HepG2 (cell line): ENCODE measurements around the gene CCNO. TPM values are rescaled to one million over a fixed set of nuclear protein-coding genes. Genes with fewer than 3 reads are reported as not detected.

Source experiments
- ATAC-seq: fragments of 200-7000 bp; cut with Tn5 transposase; 3 replicates; pipeline ENCODE4 v1.9.1; 2020; ENCODE audit warnings: mild to moderate bottlenecking, moderate library complexity
- BruUV-seq: library from RNA; stranded (reverse); fragments of 400-500 nt; replicated peaks from 2 replicates; lab custom pipeline; 2021; lab: Mats Ljungman, UMichigan
- CTCF ChIA-PET: fragments of 300-600 bp; formaldehyde crosslinking; extraction: SDS; loops from one replicate; lab custom pipeline; 2021; ENCODE audit warnings: low total read pairs, inconsistent platforms, low intra/inter-chr PET ratio; lab: Yijun Ruan, JAX
- POLR2A ChIA-PET: fragments of 350-600 bp; sonication (Branson Sonifier 250); formaldehyde crosslinking; loops from one replicate; lab custom pipeline; 2020; ENCODE audit warnings: antibody characterized with exemption, inconsistent platforms; lab: Yijun Ruan, JAX
- DNase-seq: peaks from one replicate; pipeline ENCODE4 v3.0.0-alpha.2; 2015; ENCODE audit warnings: low spot score
- FAIRE-seq: peaks from 3 replicates; lab custom pipeline; 2011; peaks lifted over from hg19 to GRCh38; lab: Jason Lieb, UNC
- H2AFZ ChIP-seq: one replicate; pipeline ENCODE4 v1.6.1; 2011; ENCODE audit warnings: low read length, inconsistent platforms
- H3K27ac ChIP-seq: fragments of 300-600 bp; 3 replicates; pipeline ENCODE4 v1.8.0; 2011; ENCODE audit warnings: mixed run types, mild to moderate bottlenecking, mixed read lengths, low read length, inconsistent platforms; ENCODE audit not compliant: insufficient read depth; ENCODE audit errors: extremely low read length
- H3K27me3 ChIP-seq, 2 experiments: fragments of 200-600 bp in 1 of 2; 2 replicates in 1 of 2; 3 replicates in 1 of 2; pipeline versions ENCODE4 v1.6.0 to v1.8.0; 2011; ENCODE audit warnings: low read length in 2 of 2, mild to moderate bottlenecking in 2 of 2, moderate library complexity in 2 of 2, inconsistent platforms in 1 of 2; ENCODE audit not compliant: insufficient read depth in 2 of 2, control insufficient read depth in 1 of 2
- H3K36me3 ChIP-seq, 2 experiments: fragments of 200-600 bp in 1 of 2; replicated peaks in 1 of 2; 2 replicates in 1 of 2; 3 replicates in 1 of 2; pipeline versions ENCODE4 v1.5.1 to v1.8.0; 2011; ENCODE audit warnings: low read length in 2 of 2, inconsistent platforms in 1 of 2; ENCODE audit not compliant: insufficient read depth in 2 of 2, control insufficient read depth in 1 of 2
- H3K4me1 ChIP-seq: 2 replicates; pipeline ENCODE4 v1.5.1; 2012; ENCODE audit warnings: low read length, inconsistent platforms; ENCODE audit not compliant: insufficient read depth
- H3K4me2 ChIP-seq: 2 replicates; pipeline ENCODE4 v1.6.0; 2011; ENCODE audit warnings: low read depth, low read length, inconsistent platforms
- H3K4me3 ChIP-seq, 3 experiments: fragments of 200-600 bp in 1 of 3; sonication (generic), shearing (Covaris generic) in 1 of 3; replicated peaks in 1 of 3; 2 replicates each; pipeline ENCODE4 v1.5.1; 2011 to 2016; ENCODE audit warnings: low read length in 3 of 3, inconsistent platforms in 2 of 3, low read depth in 2 of 3, mild to moderate bottlenecking in 2 of 3, control low read depth in 1 of 3, mixed read lengths in 1 of 3; ENCODE audit not compliant: insufficient read depth in 1 of 3
- H3K79me2 ChIP-seq: one replicate; pipeline ENCODE4 v1.6.1; 2011; ENCODE audit warnings: low read length, inconsistent platforms; ENCODE audit not compliant: insufficient read depth
- H3K9ac ChIP-seq: 2 replicates; pipeline ENCODE4 v1.6.0; 2011; ENCODE audit warnings: mild to moderate bottlenecking, low read depth, low read length, inconsistent platforms; ENCODE audit not compliant: insufficient read depth
- H3K9me3 ChIP-seq: 2 replicates; pipeline ENCODE4 v1.5.1; 2012; ENCODE audit warnings: mild to moderate bottlenecking, low read length
- H4K20me1 ChIP-seq: 2 replicates; pipeline ENCODE4 v1.6.0; 2011; ENCODE audit warnings: inconsistent platforms, mild to moderate bottlenecking, low read length, moderate library complexity; ENCODE audit not compliant: insufficient read depth
- MTF1 ChIP-seq: sonication (generic); formaldehyde crosslinking; IDR thresholded peaks from 2 replicates; pipeline ENCODE4 v1.5.0; 2020; ENCODE audit warnings: missing genetic modification reagents
- RBFOX2 ChIP-seq: fragments of 200-400 bp; formaldehyde crosslinking; IDR thresholded peaks from 2 replicates; pipeline ENCODE4 v1.6.1; 2017; ENCODE audit warnings: low read depth, mild to moderate bottlenecking, low read length
- ZNF782 ChIP-seq: sonication (generic); formaldehyde crosslinking; IDR thresholded peaks from 2 replicates; pipeline ENCODE4 v1.4.0; 2020; ENCODE audit warnings: missing genetic modification reagents, mild to moderate bottlenecking, borderline replicate concordance
- WGBS: methylation state at CpG from one replicate; pipeline ENCODE4 v1.1.6; 2017; ENCODE audit warnings: low lambda C conversion rate; 5-methylcytosine and 5-hydroxymethylcytosine counted together
- in situ Hi-C: cut with HindIII; loops from 2 replicates; pipeline ENCODE4 v1.10.0; 2017; ENCODE audit warnings: low pct_unique_long_range_greater_than_20kb; ENCODE audit not compliant: extremely low pct_ligation_motif_present
- intact Hi-C: fragments of 100-400 bp; cut with micrococcal nuclease; formaldehyde crosslinking; loops from one replicate; pipeline ENCODE4 v1.10.0; 2022; ENCODE audit not compliant: unreplicated experiment
- polyA plus RNA-seq, 8 experiments: library from polyadenylated mRNA; depleted of rRNA in 3 of 8; stranded (reverse) in 7 of 8; unstranded in 1 of 8; fragments of >200 nt; fragmentation: Illumina TruSeq in 4 of 8; extraction: Trizol in 4 of 8; gene quantifications; 2 replicates each; pipeline versions ENCODE4 v1.2.1 to v1.2.3, GENCODE V29; 2011 to 2016; ENCODE audit warnings: low read depth in 4 of 8, missing spikeins in 1 of 8, mixed read lengths in 1 of 8; ENCODE audit not compliant: insufficient read depth in 1 of 8
- total RNA-seq, 5 experiments: library from RNA; depleted of rRNA; stranded (reverse); fragments of >200 nt; fragmentation: Illumina TruSeq; extraction: Trizol; gene quantifications; 2 replicates each; pipeline ENCODE4 v1.2.3, GENCODE V29; 2016; ENCODE audit warnings: low read depth in 1 of 5
- TF ChIP-seq, protein P1 (sequence below): sonication (generic); formaldehyde crosslinking; IDR thresholded peaks from 2 replicates; pipeline ENCODE4 v1.5.1; 2020; ENCODE audit warnings: missing genetic modification reagents, mild to moderate bottlenecking, borderline replicate concordance
- TF ChIP-seq, protein P2 (sequence below): sonication (generic); formaldehyde crosslinking; IDR thresholded peaks from 2 replicates; pipeline ENCODE4 v1.4.0; 2020; ENCODE audit warnings: missing genetic modification reagents, borderline replicate concordance

CCNO gene
- total and polyA plus RNA-seq, 2 of the 13 experiments (the other 11 are each of a cell fraction or from before 2014, with no cell fraction given), result 0.07 TPM; not detected in 1

DNA sequence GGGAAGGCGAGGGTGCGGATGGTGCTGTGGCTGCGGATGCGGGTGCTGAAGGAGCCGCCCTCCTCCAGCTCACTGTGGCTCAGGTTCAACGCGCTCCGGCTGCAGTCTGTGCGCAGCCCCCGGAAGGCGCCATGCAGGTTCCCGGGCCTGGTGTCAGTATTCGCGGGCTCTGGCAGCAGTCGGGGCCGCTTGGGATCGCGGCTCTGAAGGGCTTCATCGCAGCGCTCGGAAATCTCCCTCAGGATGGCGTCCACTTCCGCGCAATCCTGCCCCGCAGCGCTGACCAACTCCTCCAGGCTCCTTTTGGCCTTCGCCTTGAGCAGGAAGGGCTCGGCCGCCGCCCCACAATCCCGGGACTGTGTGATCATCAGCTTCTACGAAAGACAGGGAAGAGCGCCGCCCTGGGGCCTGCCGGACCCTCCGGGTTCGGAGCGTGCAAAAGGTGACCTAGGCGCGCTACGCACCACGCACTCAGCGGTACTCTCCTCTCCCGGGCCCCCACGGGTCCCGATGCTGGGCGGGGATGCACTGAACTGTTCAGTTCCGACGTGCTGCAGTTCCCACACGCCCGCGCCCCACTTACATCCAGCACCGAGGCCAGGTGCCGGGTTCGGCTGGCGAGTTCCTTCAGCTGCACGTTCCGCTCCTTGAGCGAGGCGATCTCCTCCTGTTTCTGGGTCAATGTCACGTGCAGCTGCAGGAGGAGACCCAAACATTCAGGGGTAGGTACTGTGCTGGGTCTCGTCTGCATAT is 12.8 kb downstream of the CCNO start (continued):
- TF ChIP-seq, protein P1, sequence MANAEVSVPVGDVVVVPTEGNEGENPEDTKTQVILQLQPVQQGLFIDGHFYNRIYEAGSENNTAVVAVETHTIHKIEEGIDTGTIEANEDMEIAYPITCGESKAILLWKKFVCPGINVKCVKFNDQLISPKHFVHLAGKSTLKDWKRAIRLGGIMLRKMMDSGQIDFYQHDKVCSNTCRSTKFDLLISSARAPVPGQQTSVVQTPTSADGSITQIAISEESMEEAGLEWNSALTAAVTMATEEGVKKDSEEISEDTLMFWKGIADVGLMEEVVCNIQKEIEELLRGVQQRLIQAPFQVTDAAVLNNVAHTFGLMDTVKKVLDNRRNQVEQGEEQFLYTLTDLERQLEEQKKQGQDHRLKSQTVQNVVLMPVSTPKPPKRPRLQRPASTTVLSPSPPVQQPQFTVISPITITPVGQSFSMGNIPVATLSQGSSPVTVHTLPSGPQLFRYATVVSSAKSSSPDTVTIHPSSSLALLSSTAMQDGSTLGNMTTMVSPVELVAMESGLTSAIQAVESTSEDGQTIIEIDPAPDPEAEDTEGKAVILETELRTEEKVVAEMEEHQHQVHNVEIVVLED (CRISPR knock-in tag), result no peak

DNA sequence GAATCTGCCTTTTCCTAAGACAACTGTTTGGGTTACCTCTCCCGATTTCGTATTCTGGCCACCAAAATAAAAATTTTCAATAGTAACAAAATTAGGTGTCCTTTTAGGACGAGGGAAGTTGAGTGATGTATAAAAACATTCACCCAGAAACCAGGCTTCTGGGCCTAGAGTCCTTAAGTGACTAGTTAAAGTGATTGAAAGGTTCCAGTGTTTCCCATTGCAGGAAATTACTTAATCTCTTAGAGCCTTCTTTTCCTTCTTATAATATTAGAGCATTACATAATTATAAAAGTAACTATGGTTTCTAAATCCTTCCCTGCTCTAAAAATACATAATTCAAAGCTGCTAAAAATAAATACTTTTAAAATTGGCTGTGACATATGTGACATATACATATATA is 13.6 kb downstream of the CCNO start:
- Histone ChIP-seq H3K4me1 (no peaks in the 10 kb centered on the region), H3K27ac (no peak overlapping the region), H3K4me2 (no peak overlapping the region), H3K36me3 (no peaks in the 10 kb centered on the region), H3K79me2 (no peaks in the 10 kb centered on the region), H3K27me3 (peaks cover 0 to 7% of the 10 kb centered on the region in 2 experiments; a peak in 2 of 5 replicates), H3K9ac (no peak overlapping the region), H3K4me3 (no peak overlapping the region), H3K9me3 (no peaks in the 10 kb centered on the region), H2AFZ (no peak overlapping the region), H4K20me1 (no peaks in the 10 kb centered on the region)
- POLR2A ChIA-PET, result no interaction called here
- 52% methylated on average over 3 of the region's 3 CpGs for WGBS
- TF ChIP-seq, protein P2, sequence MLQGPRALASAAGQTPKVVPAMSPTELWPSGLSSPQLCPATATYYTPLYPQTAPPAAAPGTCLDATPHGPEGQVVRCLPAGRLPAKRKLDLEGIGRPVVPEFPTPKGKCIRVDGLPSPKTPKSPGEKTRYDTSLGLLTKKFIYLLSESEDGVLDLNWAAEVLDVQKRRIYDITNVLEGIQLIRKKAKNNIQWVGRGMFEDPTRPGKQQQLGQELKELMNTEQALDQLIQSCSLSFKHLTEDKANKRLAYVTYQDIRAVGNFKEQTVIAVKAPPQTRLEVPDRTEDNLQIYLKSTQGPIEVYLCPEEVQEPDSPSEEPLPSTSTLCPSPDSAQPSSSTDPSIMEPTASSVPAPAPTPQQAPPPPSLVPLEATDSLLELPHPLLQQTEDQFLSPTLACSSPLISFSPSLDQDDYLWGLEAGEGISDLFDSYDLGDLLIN, result no peak
- no peak for TF ChIP-seq RBFOX2
- TF ChIP-seq, protein P1 (CRISPR knock-in tag), result no peak
- no peak for TF ChIP-seq MTF1 (CRISPR knock-in tag)
- no peak for TF ChIP-seq ZNF782 (CRISPR knock-in tag)
- intact Hi-C loops, result no loop called here
- no peak for DNase-seq
- CTCF ChIA-PET, result no interaction called here
- FAIRE-seq, result no peak
- BruUV-seq, result no TSS peak
- ATAC-seq, result no peak
- in situ Hi-C loops, result no loop called here
